ENCODE results near the gene FZD10. TPM values are rescaled to one million over a fixed set of nuclear protein-coding genes. Genes with fewer than 3 reads are reported as not detected.

FZD10 gene
- total and polyA plus RNA-seq, 9 donors: 0.08 to 6.1 (median 1.8) TPM

- 80 to 89% (median 87%) methylated on average over 13 of the region's 13 CpGs for WGBS, 3 donors
Observed at GRCh38 chr12:130156652-130157275, 5.5 kb upstream of the FZD10 start.

GRCh38 chr12:130157998-130158753, 4.1 kb upstream of the FZD10 start:
- H3K4me1 ChIP-seq (ENCODE audit: insufficient read depth): peaks cover 4% of the 10 kb centered on the region
- no peak overlapping the region for H3K27ac ChIP-seq
- H3K9me3 ChIP-seq: no peaks in the 10 kb centered on the region
- no peak overlapping the region for H3K4me3 ChIP-seq
- DNase-seq: no peak
- intact Hi-C loops (cut with DNase I): no loop called here
- TF ChIP-seq EP300 (IDR thresholded peaks at IDR 0.05) (no peak), CTCF (IDR thresholded peaks at IDR 0.05) (no peak), POLR2A (IDR thresholded peaks at IDR 0.05) (no peak)
- no peaks in the 10 kb centered on the region for H3K36me3 ChIP-seq
- WGBS, 3 donors: 47 to 61% (median 53%) methylated on average over 15 of the region's 15 CpGs
- H3K27me3 ChIP-seq: no peaks in the 10 kb centered on the region

More at GRCh38 chr12:130156652-130157275, 5.5 kb upstream of the FZD10 start:
- intact Hi-C loops (cut with DNase I): no loop called here
- H3K4me1 ChIP-seq (ENCODE audit: insufficient read depth): no peaks in the 10 kb centered on the region
- H3K9me3 ChIP-seq: no peaks in the 10 kb centered on the region
- no peaks in the 10 kb centered on the region for H3K27me3 ChIP-seq
- no peak for DNase-seq
- H3K4me3 ChIP-seq: no peak overlapping the region
- no peak overlapping the region for H3K27ac ChIP-seq
- H3K36me3 ChIP-seq: no peaks in the 10 kb centered on the region
- TF ChIP-seq EP300 (IDR thresholded peaks at IDR 0.05) (no peak), CTCF (IDR thresholded peaks at IDR 0.05) (no peak), POLR2A (IDR thresholded peaks at IDR 0.05) (no peak)

- DNase-seq: no peak
- Histone ChIP-seq H3K9me3 (no peaks in the 10 kb centered on the region), H3K36me3 (no peaks in the 10 kb centered on the region), H3K27me3 (no peaks in the 10 kb centered on the region), H3K4me3 (no peak overlapping the region), H3K27ac (no peak overlapping the region), H3K4me1 (ENCODE audit: insufficient read depth) (peaks cover 4% of the 10 kb centered on the region)
- TF ChIP-seq CTCF (IDR thresholded peaks at IDR 0.05) (no peak), EP300 (IDR thresholded peaks at IDR 0.05) (no peak), POLR2A (IDR thresholded peaks at IDR 0.05) (no peak)
- intact Hi-C loops (cut with DNase I): no loop called here
- WGBS, 3 donors: 75 to 86% (median 79%) methylated on average over 7 of the region's 7 CpGs
Observed at GRCh38 chr12:130158754-130159059, 3.6 kb upstream of the FZD10 start.

GRCh38 chr12:130160306-130160705, 2.0 kb upstream of the FZD10 start:
- H3K4me1 ChIP-seq (ENCODE audit: insufficient read depth): peaks cover 4% of the 10 kb centered on the region
- DNase-seq: no peak
- intact Hi-C loops (cut with DNase I): no loop called here
- no peaks in the 10 kb centered on the region for H3K36me3 ChIP-seq
- no peak overlapping the region for H3K4me3 ChIP-seq
- no peaks in the 10 kb centered on the region for H3K9me3 ChIP-seq
- H3K27me3 ChIP-seq: no peaks in the 10 kb centered on the region
- H3K27ac ChIP-seq: peak overlapping the region in 1 of 2 donors; percentile 20
- TF ChIP-seq EP300 (IDR thresholded peaks at IDR 0.05): no peak
- TF ChIP-seq POLR2A (IDR thresholded peaks at IDR 0.05): no peak
- TF ChIP-seq CTCF (IDR thresholded peaks at IDR 0.05): no peak
- 29 to 33% (median 32%) methylated on average over 7 of the region's 7 CpGs for WGBS, 3 donors

Data from ovary (tissue), 9 donors.